Urinary bladder (tissue), 4 donors: ENCODE results near the gene OR9G1. TPM values are rescaled to one million over a fixed set of nuclear protein-coding genes. Genes with fewer than 3 reads are reported as not detected.
"Not testable (repeated sequence)": the region's sequence is repeated elsewhere in the genome, so short reads cannot be mapped to it uniquely, and the experiment has no call there.

ENCODE experiments used
- DNase-seq: peaks from one replicate; pipeline ENCODE4 v3.0.0-alpha.2; 2015; ENCODE audit errors: extremely low spot score
- H3K27ac ChIP-seq: one replicate; pipeline ENCODE4 v1.5.1; 2013; ENCODE audit warnings: low read depth, mild to moderate bottlenecking, moderate library complexity
- H3K36me3 ChIP-seq: one replicate; pipeline ENCODE4 v1.6.1; 2013; ENCODE audit warnings: mild to moderate bottlenecking, moderate library complexity; ENCODE audit not compliant: insufficient read depth
- H3K4me1 ChIP-seq: one replicate; pipeline ENCODE4 v1.6.1; 2013; ENCODE audit warnings: mild to moderate bottlenecking, moderate library complexity; ENCODE audit not compliant: insufficient read depth
- H3K4me3 ChIP-seq: one replicate; pipeline ENCODE4 v1.5.1; 2013; ENCODE audit warnings: low read depth, low read length
- WGBS: extraction: QIAGEN DNeasy Blood & Tissue Kit; methylation state at CpG from one replicate; pipeline ENCODE4 v1.1.7; 2013; 5-methylcytosine and 5-hydroxymethylcytosine counted together
- polyA plus RNA-seq: library from polyadenylated mRNA; stranded (reverse); fragments of 200-250 nt; gene quantifications from one replicate; pipeline ENCODE4 v1.2.3, GENCODE V29; 2013
- total RNA-seq: library from RNA; depleted of rRNA; stranded (reverse); fragments of >200 nt; gene quantifications from one replicate; pipeline ENCODE4 v1.2.3, GENCODE V29; 2014
- donor health status: healthy with polysubstance abuse.
- donor health status: healthy.

OR9G1 gene, protein sequence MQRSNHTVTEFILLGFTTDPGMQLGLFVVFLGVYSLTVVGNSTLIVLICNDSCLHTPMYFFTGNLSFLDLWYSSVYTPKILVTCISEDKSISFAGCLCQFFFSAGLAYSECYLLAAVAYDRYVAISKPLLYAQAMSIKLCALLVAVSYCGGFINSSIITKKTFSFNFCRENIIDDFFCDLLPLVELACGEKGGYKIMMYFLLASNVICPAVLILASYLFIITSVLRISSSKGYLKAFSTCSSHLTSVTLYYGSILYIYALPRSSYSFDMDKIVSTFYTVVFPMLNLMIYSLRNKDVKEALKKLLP
- not detected for total RNA-seq
- polyA plus RNA-seq, result not detected

DNA sequence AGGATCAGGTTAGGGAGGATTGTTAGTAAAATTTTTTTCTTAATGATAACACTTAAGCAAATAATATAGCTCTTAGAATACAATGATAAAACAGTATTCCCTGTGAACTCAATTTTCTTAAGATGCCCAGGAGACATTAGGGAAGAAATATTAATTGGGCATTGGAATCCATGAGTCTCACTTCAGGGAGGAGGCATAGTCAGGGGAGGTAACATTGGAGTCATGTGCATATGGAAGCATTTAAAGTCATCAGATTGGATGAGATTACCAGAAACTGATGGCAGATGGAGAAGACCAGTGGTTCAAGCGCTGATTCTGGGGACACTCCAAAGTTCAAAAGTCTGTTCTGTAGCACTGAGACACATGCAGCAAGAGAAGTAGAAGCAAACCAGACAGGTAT is at the start of gene OR9G1:
TSS of gene OR9G1 (plus strand) at position 301 of the 400 bp plus-strand sequence. CDS start 1,293 bp downstream, outside the sequence.
- no peaks in the 10 kb centered on the region for H3K4me1 ChIP-seq
- H3K36me3 ChIP-seq, result no peaks in the 10 kb centered on the region
- 89% methylated on average over 1 of the region's 1 CpG for WGBS
- no peak for DNase-seq
- H3K27ac ChIP-seq, result no peak within 1 kb of the TSS
- H3K4me3 ChIP-seq, result no peak within 1 kb of the TSS

DNA sequence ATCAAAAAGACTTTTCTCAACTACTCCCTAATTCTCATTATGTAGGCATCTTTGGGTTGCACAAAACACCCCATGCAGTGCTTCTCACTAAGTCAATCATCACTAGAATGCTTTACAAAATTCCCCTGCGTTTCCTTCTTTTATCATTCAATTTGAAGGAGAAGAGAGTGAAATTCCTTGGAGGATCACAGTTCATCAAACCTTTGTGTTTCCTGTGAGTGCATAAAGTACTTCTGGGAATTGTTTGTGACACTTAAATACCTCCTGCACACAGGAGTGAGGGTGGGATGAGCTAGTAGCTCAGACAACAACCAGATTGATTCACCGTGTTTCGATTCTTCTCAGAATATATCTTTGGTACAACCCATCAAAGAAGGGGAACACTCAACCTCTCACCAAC is 39.1 kb upstream of the OR9G1 start:
- no peaks in the 10 kb centered on the region for H3K36me3 ChIP-seq
- H3K27ac ChIP-seq, result no peak overlapping the region
- H3K4me1 ChIP-seq, result no peaks in the 10 kb centered on the region
- WGBS, result 15% methylated on average over 3 of the region's 3 CpGs
- no peak for DNase-seq
- H3K4me3 ChIP-seq, result no peak overlapping the region

DNA sequence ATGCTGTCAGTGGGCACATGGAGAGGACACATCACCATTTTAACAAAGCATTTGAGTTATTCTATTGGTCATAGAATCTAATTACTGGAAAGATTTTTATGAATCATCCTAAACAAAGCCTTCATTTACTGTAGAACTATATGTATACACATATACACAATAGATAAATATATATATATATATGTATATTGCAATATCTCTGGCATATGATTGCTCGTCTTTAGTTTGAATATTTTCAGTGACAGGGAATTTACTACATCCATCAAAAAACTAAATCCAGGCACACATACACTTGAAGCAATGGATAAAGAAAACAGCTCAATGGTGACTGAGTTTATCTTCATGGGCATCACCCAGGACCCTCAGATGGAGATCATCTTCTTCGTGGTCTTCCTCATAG is 35.5 kb upstream of the OR9G1 start, which contains the start of gene OR5AR1:
TSS of gene OR5AR1 (plus strand) at position 301 of the 400 bp plus-strand sequence. CDS start at position 301, 0 bp downstream.
- H3K4me3 ChIP-seq, result no peak within 1 kb of the TSS
- no peaks in the 10 kb centered on the region for H3K4me1 ChIP-seq
- 72% methylated on average over 2 of the region's 2 CpGs for WGBS
- H3K27ac ChIP-seq, result no peak within 1 kb of the TSS
- DNase-seq, result no peak
- no peaks in the 10 kb centered on the region for H3K36me3 ChIP-seq

DNA sequence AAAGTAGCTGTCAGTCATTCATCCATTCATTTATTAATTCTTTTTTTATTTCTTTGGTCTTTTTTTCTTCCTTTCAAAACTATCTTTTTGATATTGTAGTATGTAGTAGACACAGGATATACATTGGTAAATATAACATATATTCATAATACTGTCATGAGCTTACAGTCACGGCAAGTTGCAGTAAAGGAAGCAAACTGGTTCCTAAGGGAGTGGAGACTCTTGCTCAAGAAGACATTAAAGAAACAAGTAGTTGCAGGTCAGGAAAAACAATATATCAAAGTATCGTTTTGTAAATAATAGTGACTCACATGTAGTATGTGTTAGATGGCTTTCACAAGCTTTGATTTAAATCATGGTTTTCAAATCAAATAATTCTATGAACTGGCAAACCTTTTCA is 27.9 kb upstream of the OR9G1 start:
- H3K36me3 ChIP-seq, result no peaks in the 10 kb centered on the region
- 82% methylated on average over 2 of the region's 2 CpGs for WGBS
- H3K4me3 ChIP-seq, result no peak overlapping the region

DNA sequence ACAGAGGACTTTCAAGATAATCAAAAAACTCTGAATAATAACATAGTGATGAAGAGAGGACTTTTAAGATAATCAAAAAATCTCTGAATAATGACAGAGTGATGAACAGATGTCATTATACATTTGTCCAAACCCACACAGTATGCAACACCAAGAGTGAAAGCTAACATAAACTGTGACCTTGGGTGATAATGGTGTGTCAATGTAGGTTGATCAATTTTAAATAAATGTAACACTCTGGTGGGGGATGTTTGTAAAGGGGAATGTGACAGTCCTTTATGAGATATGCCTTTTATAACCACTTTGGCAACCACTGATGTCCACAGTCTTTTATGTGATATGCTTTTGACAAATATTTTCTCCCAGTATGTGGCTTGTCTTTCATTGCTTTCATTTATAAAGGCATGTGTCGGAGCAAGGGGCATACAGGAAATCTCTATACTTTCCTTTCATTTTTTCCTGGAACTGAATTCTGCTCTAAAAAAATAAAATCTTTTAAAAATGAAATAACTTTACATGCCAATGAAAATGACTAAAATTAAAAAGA is 10.3 kb upstream of the OR9G1 start:
- 72% methylated on average over 1 of the region's 1 CpG for WGBS
- Histone ChIP-seq H3K4me3 (no peak overlapping the region), H3K36me3 (no peaks in the 10 kb centered on the region), H3K4me1 (no peaks in the 10 kb centered on the region), H3K27ac (no peak overlapping the region)
- DNase-seq, result no peak

More for the DNA sequence above, 27.9 kb upstream of the OR9G1 start:
- no peak overlapping the region for H3K27ac ChIP-seq
- no peaks in the 10 kb centered on the region for H3K4me1 ChIP-seq
- no peak for DNase-seq

DNA sequence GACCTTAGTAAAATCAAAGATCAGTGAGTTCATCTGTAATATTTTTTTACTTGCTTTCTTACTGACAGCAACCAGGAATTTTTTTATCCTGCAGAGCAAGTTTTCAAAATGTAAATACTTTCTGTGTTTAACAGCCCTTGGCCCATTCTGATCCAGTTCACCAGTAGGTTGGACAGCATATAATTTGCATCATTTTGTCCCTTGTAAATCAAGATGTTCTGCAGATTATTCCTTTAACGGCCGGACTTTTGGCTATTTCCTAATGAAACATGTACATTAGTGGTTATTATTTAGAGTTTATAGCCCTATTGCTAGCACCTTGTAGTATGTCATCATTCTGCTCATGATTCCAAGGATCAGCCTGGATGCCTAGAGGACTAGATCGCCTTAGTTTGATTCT is 7.7 kb upstream of the OR9G1 start:
- not testable (repeated sequence) for H3K4me3 ChIP-seq, DNase-seq, H3K27ac ChIP-seq, H3K4me1 ChIP-seq, H3K36me3 ChIP-seq
- 81% methylated on average over 3 of the region's 3 CpGs for WGBS

DNA sequence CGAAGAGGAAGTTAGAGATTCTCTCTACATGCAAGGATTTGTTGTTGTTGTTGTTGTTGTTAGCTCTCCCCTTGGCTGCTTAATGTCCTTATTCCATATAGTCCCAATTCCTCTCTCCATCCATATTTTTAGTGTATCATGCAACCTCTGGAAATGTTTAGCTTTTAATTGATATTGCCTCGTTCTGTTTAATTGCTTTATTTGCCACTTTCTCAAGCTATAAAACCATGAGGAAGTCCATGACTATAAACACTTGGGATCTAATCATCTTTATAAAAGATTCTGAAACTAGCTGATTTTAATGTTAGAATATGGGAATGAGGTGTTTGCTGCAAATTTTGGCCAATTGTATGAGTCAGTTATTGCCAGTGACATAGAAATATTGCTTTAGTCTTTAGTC is 5.5 kb upstream of the OR9G1 start:
- Histone ChIP-seq H3K27ac (no peak overlapping the region), H3K36me3 (no peaks in the 10 kb centered on the region), H3K4me3 (no peak overlapping the region), H3K4me1 (no peaks in the 10 kb centered on the region)
- 75% methylated on average over 2 of the region's 2 CpGs for WGBS
- DNase-seq, result no peak

DNA sequence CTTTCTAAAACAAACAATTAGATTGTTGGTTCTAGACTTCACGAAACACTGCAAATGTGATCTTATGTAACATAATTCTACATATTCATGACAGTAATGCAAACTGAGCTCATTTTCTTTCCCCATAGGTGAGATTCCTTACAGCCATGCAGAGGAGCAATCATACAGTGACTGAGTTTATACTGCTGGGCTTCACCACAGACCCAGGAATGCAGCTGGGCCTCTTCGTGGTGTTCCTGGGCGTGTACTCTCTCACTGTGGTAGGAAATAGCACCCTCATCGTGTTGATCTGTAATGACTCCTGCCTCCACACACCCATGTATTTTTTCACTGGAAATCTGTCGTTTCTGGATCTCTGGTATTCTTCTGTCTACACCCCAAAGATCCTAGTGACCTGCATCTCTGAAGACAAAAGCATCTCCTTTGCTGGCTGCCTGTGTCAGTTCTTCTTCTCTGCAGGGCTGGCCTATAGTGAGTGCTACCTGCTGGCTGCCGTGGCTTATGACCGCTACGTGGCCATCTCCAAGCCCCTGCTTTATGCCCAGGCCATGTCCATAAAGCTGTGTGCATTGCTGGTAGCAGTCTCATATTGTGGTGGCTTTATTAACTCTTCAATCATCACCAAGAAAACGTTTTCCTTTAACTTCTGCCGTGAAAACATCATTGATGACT is 1.5 kb downstream of the OR9G1 start:
- no peak overlapping the region for H3K27ac ChIP-seq
- no peaks in the 10 kb centered on the region for H3K36me3 ChIP-seq
- 58% methylated on average over 10 of the region's 10 CpGs for WGBS
- H3K4me3 ChIP-seq, result no peak overlapping the region
- no peak for DNase-seq
- H3K4me1 ChIP-seq, result no peaks in the 10 kb centered on the region

DNA sequence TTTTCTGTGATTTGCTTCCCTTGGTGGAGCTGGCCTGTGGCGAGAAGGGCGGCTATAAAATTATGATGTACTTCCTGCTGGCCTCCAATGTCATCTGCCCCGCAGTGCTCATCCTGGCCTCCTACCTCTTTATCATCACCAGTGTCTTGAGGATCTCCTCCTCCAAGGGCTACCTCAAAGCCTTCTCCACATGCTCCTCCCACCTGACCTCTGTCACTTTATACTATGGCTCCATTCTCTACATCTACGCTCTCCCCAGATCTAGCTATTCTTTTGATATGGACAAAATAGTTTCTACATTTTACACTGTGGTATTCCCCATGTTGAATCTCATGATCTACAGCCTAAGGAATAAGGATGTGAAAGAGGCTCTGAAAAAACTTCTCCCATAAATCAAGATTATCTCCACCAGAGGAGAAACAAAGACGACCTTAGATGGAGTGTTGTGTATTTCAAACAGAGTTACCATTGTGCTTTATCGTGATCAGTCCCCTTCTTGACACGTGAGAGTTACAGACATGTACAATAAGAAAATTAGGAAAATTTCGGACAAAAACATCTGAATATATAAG is 2.1 kb downstream of the OR9G1 start:
- Histone ChIP-seq H3K36me3 (no peaks in the 10 kb centered on the region), H3K4me1 (no peaks in the 10 kb centered on the region), H3K4me3 (no peak overlapping the region), H3K27ac (no peak overlapping the region)
- DNase-seq, result no peak
- 65% methylated on average over 8 of the region's 8 CpGs for WGBS

DNA sequence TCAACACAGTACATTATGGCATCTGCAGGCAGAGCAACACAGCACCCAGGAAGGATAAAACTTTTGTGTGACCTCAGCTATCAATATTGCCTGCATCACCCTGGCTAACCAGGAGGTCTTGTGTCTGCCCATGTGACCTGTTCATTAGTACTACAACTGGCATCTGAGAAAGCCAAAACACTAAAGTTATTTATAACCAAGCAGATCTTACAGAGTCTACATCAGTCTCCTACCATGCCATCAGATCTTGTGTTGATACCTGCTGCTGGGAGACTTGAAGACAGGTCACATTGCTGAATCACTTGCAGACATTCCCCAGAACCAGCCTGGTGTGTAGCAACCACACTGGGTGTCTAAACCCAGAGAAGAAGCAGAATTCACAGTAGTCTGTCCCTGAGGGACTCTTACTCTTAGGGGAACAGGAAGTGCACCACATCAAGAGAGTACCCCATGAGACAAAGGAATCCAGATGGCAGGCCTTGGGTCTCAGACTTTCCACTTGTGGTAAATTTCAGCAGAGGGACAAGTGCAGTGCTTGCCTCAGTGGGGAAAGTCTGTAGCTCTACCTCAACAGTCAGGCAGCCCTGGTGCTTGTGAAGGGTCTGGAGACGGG is 7.0 kb downstream of the OR9G1 start:
- Histone ChIP-seq H3K27ac (no peak overlapping the region), H3K4me3 (no peak overlapping the region), H3K36me3 (no peaks in the 10 kb centered on the region), H3K4me1 (no peaks in the 10 kb centered on the region)
- no peak for DNase-seq
- 56% methylated on average over 1 of the region's 1 CpG for whole genome bisulfite sequencing

DNA sequence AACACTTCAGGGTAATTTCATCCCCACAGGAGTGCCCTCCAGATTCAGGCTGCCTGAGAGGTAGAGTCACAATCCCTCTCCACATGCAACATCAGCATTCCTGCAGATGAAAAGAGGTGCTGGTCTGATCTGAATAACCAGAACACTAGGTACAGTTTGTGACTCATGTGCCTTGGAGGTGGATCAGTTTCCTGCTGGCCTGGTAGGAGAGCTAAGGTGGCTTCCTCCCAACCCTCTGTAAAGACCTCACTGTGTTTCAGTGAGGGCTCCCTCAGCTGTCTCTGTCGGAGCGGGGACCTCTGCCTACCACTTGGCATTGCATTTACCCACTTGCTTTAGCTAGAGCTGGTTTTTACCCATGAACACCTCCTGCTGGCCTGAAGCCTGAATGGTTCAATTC is 7.6 kb downstream of the OR9G1 start:
- Histone ChIP-seq H3K36me3 (no peaks in the 10 kb centered on the region), H3K4me3 (no peak overlapping the region), H3K4me1 (no peaks in the 10 kb centered on the region), H3K27ac (no peak overlapping the region)
- WGBS, result 90% methylated on average over 2 of the region's 2 CpGs
- DNase-seq, result no peak

DNA sequence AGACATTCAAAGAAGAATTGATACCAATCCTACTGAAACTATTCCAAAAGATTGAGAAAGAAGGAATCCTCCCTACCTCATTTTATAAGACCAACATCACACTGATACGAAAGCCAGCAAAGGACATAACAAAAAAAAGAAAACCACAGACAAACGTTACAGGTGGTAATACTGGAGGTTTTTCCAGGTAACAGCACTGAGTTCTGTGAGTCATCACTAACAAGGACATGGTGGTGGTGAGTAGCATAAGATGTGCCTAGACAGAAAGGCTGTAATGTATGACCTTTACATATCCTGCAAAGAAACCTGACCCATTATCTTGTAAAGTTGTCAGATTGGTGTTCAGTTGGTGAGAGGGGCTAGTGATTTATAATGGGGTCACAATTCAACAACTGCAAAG is 15.3 kb downstream of the OR9G1 start:
- 70% methylated on average over 2 of the region's 2 CpGs for WGBS
- H3K36me3 ChIP-seq, result no peaks in the 10 kb centered on the region

DNA sequence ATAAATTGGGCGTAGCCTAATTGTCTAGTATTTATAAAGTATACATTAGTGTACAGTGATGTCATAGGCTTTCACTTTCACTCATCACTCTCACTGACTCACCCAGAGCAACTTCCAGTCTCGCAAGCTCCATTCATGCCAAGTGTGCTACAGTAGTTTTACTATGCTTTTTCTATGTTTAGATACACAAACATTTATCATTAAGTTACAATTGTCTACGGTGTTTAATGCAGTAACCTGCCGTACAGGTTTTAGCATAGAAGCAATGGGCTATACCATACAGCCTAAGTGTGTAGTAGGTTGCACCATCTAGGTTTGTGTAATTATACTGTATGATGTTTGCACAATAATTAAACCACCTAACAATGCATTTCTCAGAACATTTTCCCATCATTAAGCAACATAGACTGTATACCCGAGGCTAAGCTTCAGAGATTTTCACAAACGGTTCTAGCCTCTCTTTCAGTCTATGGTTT is 17.5 kb downstream of the OR9G1 start:
- WGBS, result 74% methylated on average over 6 of the region's 6 CpGs
- DNase-seq, result no peak

More for the DNA sequence above, 15.3 kb downstream of the OR9G1 start:
- no peaks in the 10 kb centered on the region for H3K4me1 ChIP-seq
- no peak overlapping the region for H3K27ac ChIP-seq
- H3K4me3 ChIP-seq, result no peak overlapping the region
- no peak for DNase-seq

More for the DNA sequence above, 17.5 kb downstream of the OR9G1 start:
- no peaks in the 10 kb centered on the region for H3K36me3 ChIP-seq
- H3K27ac ChIP-seq, result no peak overlapping the region
- no peaks in the 10 kb centered on the region for H3K4me1 ChIP-seq
- no peak overlapping the region for H3K4me3 ChIP-seq
